Non-pigmented ciliary epithelial cell (primary cell): ENCODE measurements around the gene CD6.
A peak's percentile ranks its signal among the peaks of the same experiment; 100 is the strongest.

Experiments
- DNase-seq: peaks from one replicate; pipeline ENCODE4 v3.0.0-alpha.2; 2010; ENCODE audit warnings: low read depth

The CD6 gene

GRCh38 chr11:61028135-61028729, 56.8 kb downstream of the CD6 start:
- no peak for DNase-seq

GRCh38 chr11:61032824-61033223, 61.3 kb downstream of the CD6 start:
- no peak for DNase-seq

GRCh38 chr11:61033417-61033816, 61.9 kb downstream of the CD6 start:
- DNase-seq = no peak

- no peak for DNase-seq
These were observed 62.6 kb downstream of the CD6 start for GRCh38 chr11:61034111-61034510.

GRCh38 chr11:61034704-61035525, 63.4 kb downstream of the CD6 start:
- no peak for DNase-seq

GRCh38 chr11:61035526-61035835, 64.0 kb downstream of the CD6 start:
- DNase-seq = no peak

GRCh38 chr11:61037441-61038093, 66.1 kb downstream of the CD6 start:
- DNase-seq = peak; percentile 17

- DNase-seq = no peak
These were observed 68.4 kb downstream of the CD6 start for GRCh38 chr11:61039916-61040315.

- DNase-seq = no peak
These were observed 70.5 kb downstream of the CD6 start for GRCh38 chr11:61041755-61042518.

- DNase-seq = no peak
These were observed 71.1 kb downstream of the CD6 start for GRCh38 chr11:61042537-61042936.

GRCh38 chr11:61042961-61043540, 71.6 kb downstream of the CD6 start:
- no peak for DNase-seq

GRCh38 chr11:61045271-61045670, 73.8 kb downstream of the CD6 start:
- no peak for DNase-seq

GRCh38 chr11:61046833-61047232, 75.4 kb downstream of the CD6 start:
- no peak for DNase-seq

GRCh38 chr11:61048368-61049062, 77.0 kb downstream of the CD6 start:
- no peak for DNase-seq

GRCh38 chr11:61049063-61049377, 77.5 kb downstream of the CD6 start:
- DNase-seq = no peak

- no peak for DNase-seq
These were observed 78.4 kb downstream of the CD6 start for GRCh38 chr11:61049859-61050258.

GRCh38 chr11:61052182-61052972, 80.9 kb downstream of the CD6 start:
- no peak for DNase-seq

GRCh38 chr11:61053191-61053590, 81.7 kb downstream of the CD6 start:
- DNase-seq = no peak

GRCh38 chr11:61054513-61054912, 83.0 kb downstream of the CD6 start:
- no peak for DNase-seq

GRCh38 chr11:61054927-61055562, 83.6 kb downstream of the CD6 start:
- no peak for DNase-seq

GRCh38 chr11:61055776-61056175, 84.3 kb downstream of the CD6 start:
- DNase-seq = no peak
